HG03521 (cell line): ENCODE results near the gene GOLGA1.
"Not testable (repeated sequence)": the region's sequence is repeated elsewhere in the genome, so short reads cannot be mapped to it uniquely, and the experiment has no call there.

Experiments used
- ATAC-seq: cut with Tn5 transposase; IDR thresholded peaks from one replicate; pipeline ENCODE4 v1.9.1; 2021; ENCODE audit warnings: mild to moderate bottlenecking, moderate library complexity; ENCODE audit not compliant: unreplicated experiment

Gene GOLGA1

GRCh38 chr9:124941679-124942561 lies 1.0 kb upstream of the GOLGA1 start:
- peak; percentile 12 for ATAC-seq

DNA sequence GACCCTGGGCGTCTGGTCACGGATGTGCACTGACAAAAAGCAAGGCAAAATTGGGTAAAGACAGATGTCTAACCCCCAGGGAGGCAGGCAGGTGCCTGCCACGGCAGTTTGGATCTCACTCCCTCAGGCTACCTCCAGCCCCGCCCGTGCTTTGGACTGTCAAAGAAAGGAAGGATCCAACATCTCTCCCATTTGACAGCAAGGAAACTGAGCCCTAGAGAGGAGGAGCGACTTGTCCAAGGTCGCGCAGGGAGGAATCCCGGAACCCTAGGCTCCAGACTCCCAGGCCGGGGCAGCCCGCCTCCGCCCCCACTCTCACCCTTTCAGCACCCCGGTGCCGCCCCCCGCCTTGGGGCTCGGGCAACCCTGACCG lies 376 bp downstream of the GOLGA1 start:
- ATAC-seq, result peak; percentile 35

DNA sequence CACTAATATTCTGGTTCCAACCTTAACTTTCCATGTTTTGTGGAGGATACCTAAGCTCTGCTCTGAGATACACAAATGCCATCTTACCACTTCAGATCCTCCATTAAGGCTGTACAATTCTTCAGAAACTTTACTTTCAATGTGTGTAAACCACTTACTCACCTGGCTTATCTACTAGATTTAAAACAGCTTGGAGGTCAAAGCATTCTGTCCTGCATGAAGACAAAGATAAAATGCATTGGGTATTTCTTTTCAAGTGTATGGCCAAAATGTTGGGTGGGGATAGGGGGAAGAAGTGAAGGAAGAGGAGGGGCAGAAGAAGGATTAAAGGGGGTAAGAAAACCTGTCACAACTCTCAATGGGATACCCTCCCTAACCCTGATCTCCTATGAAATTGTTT lies 939 bp downstream of the GOLGA1 start:
- no peak for ATAC-seq

DNA sequence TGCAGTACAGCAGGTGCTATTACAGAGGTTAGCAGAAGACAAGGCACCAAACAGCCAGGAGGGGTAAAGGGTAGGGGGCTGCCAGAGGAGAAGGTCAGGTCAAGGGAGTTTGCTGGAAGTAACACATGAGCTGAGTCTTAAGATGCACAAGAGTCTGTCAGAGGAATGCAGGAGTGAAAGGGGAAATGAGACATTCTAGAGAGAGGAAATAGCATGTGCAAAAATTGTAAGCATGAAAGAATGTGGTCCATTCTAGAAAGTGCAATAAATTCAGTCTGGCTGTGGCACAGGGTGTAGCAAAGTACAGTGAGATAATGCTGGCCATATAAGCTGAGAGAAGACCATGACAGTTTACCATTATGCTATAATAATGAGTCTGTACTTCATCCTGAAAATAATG lies 6.6 kb downstream of the GOLGA1 start:
- no peak for ATAC-seq

DNA sequence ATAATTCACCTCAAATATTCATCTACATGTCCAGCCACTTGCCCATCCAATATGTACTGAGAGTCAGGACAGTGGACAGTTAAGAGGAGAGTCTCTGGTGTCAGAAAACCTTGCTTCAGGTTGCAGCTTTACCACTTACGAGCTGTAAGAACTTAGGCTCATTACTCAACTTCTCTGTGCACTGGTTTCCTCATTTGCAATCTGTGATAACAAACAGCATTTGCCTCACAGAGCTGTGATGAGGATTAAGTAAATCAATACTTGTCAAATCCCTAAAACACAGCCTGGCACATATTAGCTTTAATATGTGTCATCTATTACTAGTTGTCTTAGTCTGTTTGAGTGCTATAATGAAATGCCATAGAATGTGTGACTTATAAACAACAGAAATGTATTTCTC lies 8.6 kb downstream of the GOLGA1 start:
- ATAC-seq, result no peak

DNA sequence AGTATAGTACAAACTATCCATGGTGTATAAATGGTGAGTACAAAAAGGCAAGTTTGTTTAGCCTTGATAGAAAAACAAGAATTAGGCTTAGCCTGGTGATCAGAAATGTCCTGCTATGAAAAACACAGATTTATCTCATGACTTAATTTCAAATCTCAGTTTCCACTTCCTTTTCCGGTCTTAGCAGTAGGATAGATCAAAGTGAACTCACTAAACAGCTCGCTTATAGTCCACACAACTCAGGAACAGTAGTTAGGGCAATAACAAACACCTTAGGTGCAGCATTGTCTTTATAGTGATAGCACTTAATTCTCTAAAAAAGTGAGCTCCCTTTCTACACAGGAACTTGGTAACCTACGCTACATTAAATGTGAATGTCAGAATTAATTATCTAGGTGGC lies 11.4 kb downstream of the GOLGA1 start:
- no peak for ATAC-seq

GRCh38 chr9:124928116-124928515 lies 12.8 kb downstream of the GOLGA1 start:
- no peak for ATAC-seq

DNA sequence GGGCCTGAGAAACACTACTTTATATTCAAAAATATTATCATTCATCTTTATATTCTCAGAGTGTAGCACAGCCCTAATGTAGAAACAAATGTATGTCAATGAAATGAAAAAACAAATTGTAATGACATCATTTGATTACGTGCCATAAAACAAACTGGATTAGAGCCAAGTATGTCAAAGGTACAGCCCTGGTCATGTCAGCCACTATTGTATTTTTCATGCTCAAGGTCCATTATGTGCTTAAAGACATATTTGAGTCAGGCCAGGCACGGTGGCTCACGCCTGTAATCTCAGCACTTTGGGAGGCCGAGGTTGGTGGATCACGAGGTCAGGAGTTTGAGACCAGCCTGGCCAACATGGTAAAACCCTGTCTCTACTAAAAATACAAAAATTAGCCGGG lies 20.5 kb downstream of the GOLGA1 start:
- ATAC-seq, result not testable (repeated sequence)

DNA sequence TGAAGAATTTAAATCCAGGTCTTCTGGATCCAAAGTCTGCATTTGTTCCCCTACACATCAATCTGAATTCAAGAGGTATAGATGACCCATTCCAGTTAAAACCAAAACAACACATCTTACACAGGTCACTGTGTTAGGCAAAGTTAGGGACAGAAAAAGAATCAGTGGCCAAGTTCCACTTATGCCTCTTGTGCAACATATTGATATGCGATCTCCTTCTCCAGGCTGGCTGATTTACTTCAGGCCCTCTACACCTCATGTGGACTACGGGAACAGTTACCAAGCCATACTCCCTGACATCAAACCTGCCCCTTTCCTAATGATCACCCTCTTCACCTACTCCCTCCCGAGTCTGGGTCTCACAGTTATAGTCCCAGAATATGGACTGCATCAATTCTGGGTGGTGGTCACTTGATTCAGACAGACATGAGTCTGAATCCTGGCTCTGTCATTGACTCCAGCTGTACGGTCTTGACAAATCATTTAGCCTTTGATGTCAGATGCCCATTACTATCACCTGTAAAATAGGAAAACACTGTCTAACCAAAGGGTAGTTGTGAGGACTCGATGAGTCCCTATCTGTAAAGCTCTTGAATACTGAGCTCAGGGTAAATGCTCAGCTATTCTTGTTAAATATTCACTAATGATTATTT lies 26.0 kb downstream of the GOLGA1 start:
- no peak for ATAC-seq

GRCh38 chr9:124913378-124913777 lies 27.5 kb downstream of the GOLGA1 start:
- ATAC-seq, result no peak

DNA sequence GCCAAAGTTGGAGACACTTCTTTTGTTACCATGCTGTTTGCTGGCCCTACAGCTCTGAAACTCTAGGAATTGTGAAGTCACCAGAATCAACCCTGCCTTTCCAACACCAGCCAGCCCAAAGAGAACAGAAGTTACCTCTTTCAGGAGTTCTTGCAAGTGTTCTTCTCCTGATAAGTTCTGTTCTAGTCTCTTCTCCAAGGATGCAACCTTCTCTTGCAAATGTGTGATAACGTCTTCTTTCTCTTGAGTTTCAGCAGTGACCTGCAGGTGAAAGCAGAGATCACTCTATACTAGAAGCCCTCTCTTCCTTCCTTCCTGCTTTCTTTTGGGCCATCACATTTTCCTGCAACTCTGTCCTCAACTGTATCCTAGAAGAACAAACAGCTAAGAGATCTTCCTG lies 29.1 kb downstream of the GOLGA1 start:
- ATAC-seq, result no peak

DNA sequence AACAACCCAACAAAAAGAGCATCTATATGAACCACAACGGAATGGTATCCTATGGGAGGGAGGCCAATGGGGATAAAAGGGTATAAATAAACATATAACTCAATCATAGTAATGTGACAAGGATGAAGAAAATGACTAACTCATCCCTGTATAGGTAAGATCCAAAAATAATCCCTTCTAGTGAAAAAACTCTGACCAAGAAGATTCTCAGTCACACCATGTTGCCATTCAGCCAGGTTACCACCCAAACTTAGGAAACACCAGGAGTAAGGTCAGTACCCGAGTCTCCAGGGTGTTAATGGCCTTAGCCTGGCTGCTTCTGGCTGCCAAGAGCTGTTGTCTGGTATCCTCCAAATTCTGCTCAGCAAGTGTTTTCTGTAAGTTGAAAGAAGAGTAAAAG lies 32.8 kb downstream of the GOLGA1 start:
- ATAC-seq, result no peak

DNA sequence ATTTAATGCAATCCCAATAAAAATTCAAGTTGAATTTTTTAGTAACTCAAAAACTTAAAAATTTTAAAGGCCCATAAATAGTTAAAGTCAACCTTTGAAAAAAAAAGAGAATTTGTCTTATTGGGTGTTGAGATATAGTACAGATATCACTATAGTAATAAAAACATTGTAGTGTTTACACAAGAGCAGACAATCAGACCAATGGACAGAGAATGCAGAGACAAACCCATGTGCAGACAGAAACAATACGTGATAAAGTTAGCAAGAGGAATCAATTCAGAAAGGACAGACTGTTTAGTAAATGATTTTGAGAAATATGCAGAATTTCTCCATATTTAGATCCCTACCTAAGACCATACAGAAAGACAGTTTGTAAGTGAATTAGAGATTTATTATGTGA lies 33.9 kb downstream of the GOLGA1 start:
- no peak for ATAC-seq

DNA sequence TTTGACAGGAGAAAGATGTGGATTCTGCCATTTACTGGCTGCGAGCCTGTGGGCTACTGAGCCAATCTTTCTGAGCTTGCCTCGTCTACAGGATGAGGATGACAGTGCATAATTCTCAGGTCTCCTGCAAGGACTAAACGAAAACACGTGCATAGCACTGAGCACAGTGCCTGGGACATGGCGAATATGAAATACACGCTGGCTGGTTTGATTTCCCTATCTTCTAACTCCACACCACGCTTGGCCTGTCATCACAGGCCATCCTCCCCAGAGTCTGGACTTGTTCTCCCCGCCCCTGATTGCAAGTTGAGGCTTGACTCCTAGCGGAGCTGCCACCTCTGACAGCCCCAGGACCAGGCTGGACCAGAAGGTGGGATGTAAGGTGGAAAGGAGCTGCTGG lies 41.0 kb downstream of the GOLGA1 start:
- no peak for ATAC-seq

DNA sequence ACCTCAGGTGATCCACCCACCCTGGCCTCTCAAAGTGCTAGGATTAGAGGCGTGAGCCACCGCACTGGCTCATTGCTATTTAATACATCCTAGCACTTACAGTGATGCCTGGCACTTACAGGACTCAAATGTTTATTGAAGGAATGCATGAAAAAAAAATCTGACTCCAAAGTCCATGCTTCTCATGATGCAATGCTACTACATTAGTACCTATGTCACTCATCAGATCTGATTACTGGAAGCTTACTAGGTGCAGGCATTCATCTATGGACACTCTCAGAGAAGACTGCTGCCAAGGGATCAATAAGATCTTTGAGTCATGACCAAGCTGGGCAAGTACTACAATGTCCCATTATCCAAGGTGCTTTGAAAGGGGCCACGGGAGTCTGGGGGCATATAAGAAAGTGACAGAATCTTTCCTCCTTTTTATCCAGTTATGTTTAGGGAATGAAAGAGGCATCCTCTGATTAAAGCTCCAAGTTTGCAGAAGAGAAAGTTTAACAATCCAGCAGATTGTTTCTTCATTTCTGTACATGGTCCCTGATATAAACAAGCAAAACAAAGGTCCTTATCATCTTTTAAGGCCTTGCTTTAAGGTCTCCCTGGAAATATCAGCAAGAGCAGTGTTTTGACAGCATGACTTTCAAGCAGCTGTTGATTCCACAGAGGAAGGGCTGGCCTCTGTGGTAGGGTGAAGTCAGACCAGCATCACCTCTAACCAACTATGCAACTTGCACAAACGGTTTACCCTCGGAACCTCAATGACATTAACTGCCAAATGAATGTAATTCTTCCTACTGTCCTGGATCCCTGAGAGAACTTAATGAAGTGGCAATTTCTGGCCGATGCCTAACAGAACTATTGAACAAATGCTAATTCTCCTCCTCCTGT lies 43.1 kb downstream of the GOLGA1 start:
- no peak for ATAC-seq

- no peak for ATAC-seq
These were observed 46.1 kb downstream of the GOLGA1 start for GRCh38 chr9:124894741-124895170.

DNA sequence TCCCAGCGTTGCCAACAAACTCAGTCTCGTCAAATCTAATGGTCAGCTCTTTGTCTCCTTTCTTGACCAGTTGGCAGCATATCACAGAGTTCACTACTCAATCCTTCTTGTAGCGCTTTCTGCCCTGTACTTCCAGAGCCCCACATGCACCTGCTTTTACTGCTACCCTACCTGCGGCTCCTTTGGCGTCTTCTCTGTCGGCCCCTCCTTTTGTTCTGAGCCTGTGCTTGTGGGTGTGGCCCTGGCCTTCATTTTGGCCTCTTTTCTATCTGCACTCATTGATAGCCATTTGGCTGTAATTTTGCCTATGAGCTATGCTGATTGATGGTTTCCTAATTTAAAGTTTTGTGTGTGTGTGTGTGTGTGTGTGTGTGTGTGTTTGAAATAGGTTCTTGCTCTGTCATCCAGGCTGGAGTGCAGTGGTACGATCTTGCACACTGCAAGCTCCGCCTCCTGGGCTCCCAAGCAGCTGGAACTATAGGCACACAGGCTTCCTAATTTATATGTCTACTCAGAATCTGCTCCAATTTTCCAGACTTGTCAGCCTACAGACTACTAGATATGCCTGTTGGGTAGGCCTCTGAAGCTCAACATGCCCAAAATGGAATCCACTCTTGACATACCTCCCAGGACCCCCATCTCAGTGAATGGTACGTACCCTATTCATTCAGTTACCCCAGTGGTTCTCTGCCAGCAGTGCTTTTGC lies 46.7 kb downstream of the GOLGA1 start:
- ATAC-seq, result no peak

GRCh38 chr9:124890179-124890578 lies 50.7 kb downstream of the GOLGA1 start:
- ATAC-seq, result no peak

DNA sequence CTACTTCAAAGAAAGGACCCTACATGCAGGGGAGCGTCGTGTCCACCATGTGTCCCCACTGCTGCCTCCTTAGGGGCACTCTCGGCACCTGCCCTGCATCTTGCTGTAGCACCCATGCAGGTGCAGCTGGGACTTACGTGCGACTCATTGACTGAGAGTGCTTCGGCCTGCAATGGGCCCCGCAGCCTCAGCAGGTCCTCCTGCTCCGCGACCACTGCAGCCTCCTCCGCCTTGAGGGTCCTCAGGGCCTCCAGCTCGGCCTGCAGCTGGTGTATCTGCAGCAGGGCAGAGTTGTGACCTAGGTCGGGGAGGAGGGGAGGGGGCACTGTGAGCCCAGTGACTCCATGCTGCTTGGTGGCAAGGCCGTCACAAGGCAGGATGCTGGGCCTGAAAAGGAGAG lies 51.9 kb downstream of the GOLGA1 start:
- ATAC-seq, result no peak

- ATAC-seq, result no peak
These were observed 53.1 kb downstream of the GOLGA1 start for GRCh38 chr9:124887832-124888231.
